DND-41 (cell line): ENCODE data around the gene XPO6.

Source experiments
- EZH2 ChIP-seq: IDR thresholded peaks from 3 replicates; pipeline ENCODE4 v1.6.1; 2012; ENCODE audit warnings: borderline replicate concordance, low read depth, mild to moderate bottlenecking, moderate library complexity, low read length, inconsistent platforms; ENCODE audit not compliant: severe bottlenecking
- TF ChIP-seq, protein P1 (sequence below): IDR thresholded peaks from 2 replicates; pipeline ENCODE4 v1.5.1; 2012; ENCODE audit warnings: borderline replicate concordance, low read length, moderate library complexity, mild to moderate bottlenecking; ENCODE audit not compliant: poor library complexity, severe bottlenecking; ENCODE audit errors: extremely low read depth

DNA sequence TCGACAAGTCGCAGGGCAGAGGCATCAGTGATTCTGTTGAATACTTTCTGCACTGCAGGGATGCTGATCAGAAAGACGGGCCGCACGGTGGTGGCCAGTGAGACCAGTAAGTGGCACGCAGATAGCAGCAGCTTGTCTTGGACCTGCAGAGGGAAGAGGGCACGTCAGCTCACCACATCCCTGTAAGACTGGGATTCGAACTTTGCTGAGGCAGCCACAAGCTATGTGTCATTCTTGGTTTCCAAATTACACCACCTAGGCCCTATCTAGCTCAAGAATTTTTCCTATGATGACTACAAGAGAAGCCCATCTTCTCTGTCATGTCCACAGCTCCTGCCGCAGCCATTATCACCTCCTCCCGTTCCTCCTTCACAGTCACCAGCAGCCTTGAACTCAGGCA, 98.9 kb downstream of the XPO6 start:
- TF ChIP-seq, protein P1, sequence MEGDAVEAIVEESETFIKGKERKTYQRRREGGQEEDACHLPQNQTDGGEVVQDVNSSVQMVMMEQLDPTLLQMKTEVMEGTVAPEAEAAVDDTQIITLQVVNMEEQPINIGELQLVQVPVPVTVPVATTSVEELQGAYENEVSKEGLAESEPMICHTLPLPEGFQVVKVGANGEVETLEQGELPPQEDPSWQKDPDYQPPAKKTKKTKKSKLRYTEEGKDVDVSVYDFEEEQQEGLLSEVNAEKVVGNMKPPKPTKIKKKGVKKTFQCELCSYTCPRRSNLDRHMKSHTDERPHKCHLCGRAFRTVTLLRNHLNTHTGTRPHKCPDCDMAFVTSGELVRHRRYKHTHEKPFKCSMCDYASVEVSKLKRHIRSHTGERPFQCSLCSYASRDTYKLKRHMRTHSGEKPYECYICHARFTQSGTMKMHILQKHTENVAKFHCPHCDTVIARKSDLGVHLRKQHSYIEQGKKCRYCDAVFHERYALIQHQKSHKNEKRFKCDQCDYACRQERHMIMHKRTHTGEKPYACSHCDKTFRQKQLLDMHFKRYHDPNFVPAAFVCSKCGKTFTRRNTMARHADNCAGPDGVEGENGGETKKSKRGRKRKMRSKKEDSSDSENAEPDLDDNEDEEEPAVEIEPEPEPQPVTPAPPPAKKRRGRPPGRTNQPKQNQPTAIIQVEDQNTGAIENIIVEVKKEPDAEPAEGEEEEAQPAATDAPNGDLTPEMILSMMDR, result no peak
- no peak for TF ChIP-seq EZH2
